Measurements from ENCODE around the gene MPC2.

Gene MPC2

GRCh38 chr1:167936930-167937708, at the start of gene MPC2:
Gene MPC2 (minus strand): TSS chr1:167937072. CDS start chr1:167935841, 1,231 bp downstream.
- DNase-seq (ENCODE audit: low read depth, low spot score) = peak; percentile 24

GRCh38 chr1:167984886-167985489, 48.1 kb upstream of the MPC2 start:
- no peak for DNase-seq (ENCODE audit: low read depth, low spot score)

- no peak for DNase-seq (ENCODE audit: low read depth, low spot score)
These were observed 47.0 kb upstream of the MPC2 start for GRCh38 chr1:167983797-167984420.

- no peak for DNase-seq (ENCODE audit: low read depth, low spot score)
These were observed 45.1 kb upstream of the MPC2 start for GRCh38 chr1:167981933-167982332.

- no peak for DNase-seq (ENCODE audit: low read depth, low spot score)
These were observed 40.4 kb upstream of the MPC2 start for GRCh38 chr1:167977245-167977644.

GRCh38 chr1:167974698-167975097, 37.8 kb upstream of the MPC2 start:
- no peak for DNase-seq (ENCODE audit: low read depth, low spot score)

- DNase-seq (ENCODE audit: low read depth, low spot score) = no peak
These were observed 37.0 kb upstream of the MPC2 start for GRCh38 chr1:167973832-167974231.

- DNase-seq (ENCODE audit: low read depth, low spot score) = no peak
These were observed 31.7 kb upstream of the MPC2 start for GRCh38 chr1:167968569-167968968.

- DNase-seq (ENCODE audit: low read depth, low spot score) = no peak
These were observed 29.2 kb upstream of the MPC2 start for GRCh38 chr1:167966050-167966449.

GRCh38 chr1:167964646-167965045, 27.8 kb upstream of the MPC2 start:
- DNase-seq (ENCODE audit: low read depth, low spot score) = no peak

GRCh38 chr1:167957710-167958109, 20.8 kb upstream of the MPC2 start:
- DNase-seq (ENCODE audit: low read depth, low spot score) = no peak

- DNase-seq (ENCODE audit: low read depth, low spot score) = no peak
These were observed 19.0 kb upstream of the MPC2 start for GRCh38 chr1:167955915-167956314.

GRCh38 chr1:167950569-167950968, 13.7 kb upstream of the MPC2 start:
- no peak for DNase-seq (ENCODE audit: low read depth, low spot score)

- DNase-seq (ENCODE audit: low read depth, low spot score) = no peak
These were observed 12.9 kb upstream of the MPC2 start for GRCh38 chr1:167949785-167950184.

- DNase-seq (ENCODE audit: low read depth, low spot score) = no peak
These were observed 10.9 kb upstream of the MPC2 start for GRCh38 chr1:167947733-167948132.

- DNase-seq (ENCODE audit: low read depth, low spot score) = no peak
These were observed 6.7 kb upstream of the MPC2 start for GRCh38 chr1:167943541-167943940.

- no peak for DNase-seq (ENCODE audit: low read depth, low spot score)
These were observed 3.4 kb upstream of the MPC2 start for GRCh38 chr1:167940264-167940663.

- no peak for DNase-seq (ENCODE audit: low read depth, low spot score)
These were observed 1.3 kb upstream of the MPC2 start for GRCh38 chr1:167938080-167938636.

- no peak for DNase-seq (ENCODE audit: low read depth, low spot score)
These were observed 788 bp upstream of the MPC2 start for GRCh38 chr1:167937709-167938010.

- peak; percentile 95 for DNase-seq (ENCODE audit: low read depth, low spot score)
These were observed 573 bp downstream of the MPC2 start, which contains the start of gene DCAF6 for GRCh38 chr1:167936068-167936929. Gene DCAF6 (plus strand): TSS chr1:167936683. CDS start chr1:167936912, 229 bp downstream.

- DNase-seq (ENCODE audit: low read depth, low spot score) = peak; percentile 10
These were observed 1.4 kb downstream of the MPC2 start for GRCh38 chr1:167935216-167936067.

Measured in smooth muscle cell of the brain vasculature (primary cell).